Activated CD4-positive, alpha-beta T cell treated with anti-CD3 and anti-CD28 coated beads, Interleukin-2, amount 10 ng/mL, durations not matched to agents 7 days and 5 days (primary cell): ENCODE data around the gene TAX1BP3. TPM values are rescaled to one million over a fixed set of nuclear protein-coding genes. Genes with fewer than 3 reads are reported as not detected.

Source experiments
- CTCF ChIA-PET: fragments of 350-600 bp; sonication (Branson Sonifier 250); formaldehyde crosslinking; loops from one replicate; lab custom pipeline; 2021; ENCODE audit warnings: antibody characterized with exemption; lab: Charles Lee
- POLR2A ChIA-PET: fragments of 350-600 bp; sonication (Branson Sonifier 250); formaldehyde crosslinking; loops from one replicate; lab custom pipeline; 2021; ENCODE audit warnings: antibody characterized with exemption; lab: Charles Lee
- DNase-seq: peaks from one replicate; pipeline ENCODE4 v3.0.0-alpha.2; 2020
- H3K27ac Mint-ChIP-seq: one replicate; pipeline ENCODE4 v1.8.0; 2021; ENCODE audit warnings: mild to moderate bottlenecking, moderate library complexity, mixed read lengths
- H3K27me3 Mint-ChIP-seq: one replicate; pipeline ENCODE4 v1.8.0; 2021; ENCODE audit warnings: mixed read lengths
- H3K36me3 Mint-ChIP-seq: one replicate; pipeline ENCODE4 v1.8.0; 2021; ENCODE audit warnings: low read depth, mixed read lengths
- H3K4me1 Mint-ChIP-seq: one replicate; pipeline ENCODE4 v1.8.0; 2021; ENCODE audit warnings: mixed read lengths
- H3K4me3 Mint-ChIP-seq: one replicate; pipeline ENCODE4 v1.8.0; 2021; ENCODE audit warnings: mild to moderate bottlenecking, moderate library complexity, mixed read lengths
- H3K9me3 Mint-ChIP-seq: one replicate; pipeline ENCODE4 v1.8.0; 2021; ENCODE audit warnings: mixed read lengths
- total RNA-seq, 2 experiments: library from RNA; stranded (reverse); gene quantifications; one replicate each; pipeline ENCODE4 v1.2.3, GENCODE V29; 2021

TAX1BP3 gene
- total RNA-seq, 2 experiments from 2014 or later: 17.4 to 18.4 TPM

GRCh38 chr17:3635474-3636153, 32.8 kb downstream of the TAX1BP3 start:
- peak; percentile 20 for DNase-seq
- ChIA-PET CTCF (interaction anchor here (0.7 to 1.4 kb wide), 7 partner anchors 11 to 211 kb away, joined by 3 to 9 read pairs (median 4); no protein-coding TSS in a partner anchor), POLR2A (interaction anchor here (0.5 kb wide), 1 partner anchor 77 kb away, joined by 3 read pairs; no protein-coding TSS in a partner anchor)
- no peaks in the 10 kb centered on the region for H3K27me3 Mint-ChIP-seq
- peaks cover 7% of the 10 kb centered on the region for H3K36me3 Mint-ChIP-seq
- H3K27ac Mint-ChIP-seq: peak overlapping the region; percentile 79
- peaks cover 47% of the 10 kb centered on the region for H3K4me1 Mint-ChIP-seq
- no peaks in the 10 kb centered on the region for H3K9me3 Mint-ChIP-seq
- H3K4me3 Mint-ChIP-seq: peak overlapping the region; percentile 89

GRCh38 chr17:3632287-3632686, 36.1 kb downstream of the TAX1BP3 start:
- POLR2A ChIA-PET: no interaction called here
- no peaks in the 10 kb centered on the region for H3K27me3 Mint-ChIP-seq
- H3K9me3 Mint-ChIP-seq: no peaks in the 10 kb centered on the region
- no peak overlapping the region for H3K27ac Mint-ChIP-seq
- H3K36me3 Mint-ChIP-seq: peaks cover 11% of the 10 kb centered on the region
- no peak for DNase-seq
- H3K4me1 Mint-ChIP-seq: peaks cover 19% of the 10 kb centered on the region
- H3K4me3 Mint-ChIP-seq: no peak overlapping the region
- CTCF ChIA-PET: interaction anchor here (0.6 to 0.9 kb wide), 2 partner anchors 13 to 182 kb away, joined by 3 to 4 read pairs; no protein-coding TSS in a partner anchor

DNA sequence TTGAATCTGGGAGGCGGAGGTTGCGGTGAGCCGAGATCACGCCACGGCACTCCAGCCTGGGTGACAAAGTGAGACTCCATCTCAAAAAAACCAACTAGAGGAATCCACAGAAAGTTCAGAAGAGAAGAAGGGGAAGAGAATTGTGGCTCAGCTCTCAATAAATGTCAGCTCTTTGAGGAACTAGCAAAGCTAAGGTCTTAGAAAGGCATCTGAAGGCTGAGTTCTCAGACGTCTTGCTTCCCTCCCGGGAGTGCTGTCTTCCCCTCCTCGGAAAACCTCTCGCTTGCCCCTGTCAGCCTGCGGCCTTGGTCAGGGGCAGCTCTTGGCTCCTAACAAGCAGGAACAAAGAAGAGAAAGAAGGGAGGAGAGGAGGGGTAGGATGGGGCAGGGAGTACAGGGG, 37.6 kb downstream of the TAX1BP3 start:
- H3K27ac Mint-ChIP-seq: no peak overlapping the region

DNA sequence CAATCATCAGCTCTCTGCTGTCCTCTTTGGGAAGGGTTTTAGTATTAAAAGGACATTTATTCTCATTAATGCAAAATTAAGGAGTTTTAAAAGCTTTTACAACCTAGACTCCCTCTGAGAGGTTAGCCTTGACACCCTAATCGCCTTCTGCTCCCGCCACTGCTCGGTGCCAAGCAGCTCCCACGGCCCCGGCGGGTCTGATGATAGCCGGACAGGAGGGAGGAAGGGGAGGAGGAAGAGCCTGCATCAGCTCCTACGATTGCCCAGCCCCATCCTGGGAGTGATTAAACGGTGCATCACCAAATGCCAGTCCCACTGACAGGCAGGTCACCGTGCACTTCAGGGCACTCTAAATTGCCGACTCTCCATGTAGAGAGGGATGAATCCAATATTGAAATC, 40.6 kb downstream of the TAX1BP3 start:
- Mint-ChIP-seq H3K4me1 (no peaks in the 10 kb centered on the region), H3K4me3 (no peak overlapping the region), H3K9me3 (no peaks in the 10 kb centered on the region), H3K36me3 (peaks cover 26% of the 10 kb centered on the region), H3K27me3 (no peaks in the 10 kb centered on the region), H3K27ac (no peak overlapping the region)
- CTCF ChIA-PET: interaction anchor here (0.9 kb wide), 1 partner anchor 10 kb away, joined by 3 read pairs; no protein-coding TSS in a partner anchor
- POLR2A ChIA-PET: no interaction called here
- no peak for DNase-seq

More for the DNA sequence above, 37.6 kb downstream of the TAX1BP3 start:
- H3K4me1 Mint-ChIP-seq: peaks cover 15% of the 10 kb centered on the region
- DNase-seq: no peak
- no peaks in the 10 kb centered on the region for H3K9me3 Mint-ChIP-seq
- peaks cover 19% of the 10 kb centered on the region for H3K36me3 Mint-ChIP-seq
- no peaks in the 10 kb centered on the region for H3K27me3 Mint-ChIP-seq
- ChIA-PET CTCF (no interaction called here), POLR2A (interaction anchor here (0.6 kb wide), 1 partner anchor 1240 kb away, joined by 3 read pairs; no protein-coding TSS in a partner anchor)
- no peak overlapping the region for H3K4me3 Mint-ChIP-seq

GRCh38 chr17:3626831-3627768, 41.3 kb downstream of the TAX1BP3 start:
- Mint-ChIP-seq H3K27me3 (no peaks in the 10 kb centered on the region), H3K4me3 (no peak overlapping the region), H3K36me3 (peaks cover 26% of the 10 kb centered on the region), H3K27ac (no peak overlapping the region), H3K9me3 (no peaks in the 10 kb centered on the region), H3K4me1 (no peaks in the 10 kb centered on the region)
- DNase-seq: no peak
- CTCF ChIA-PET: interaction anchor here (0.7 to 1.2 kb wide), 2 partner anchors 73 to 219 kb away, joined by 3 read pairs; partner anchors contain the start of gene NCBP3
- POLR2A ChIA-PET: interaction anchor here (0.7 kb wide), 1 partner anchor 939 kb away, joined by 4 read pairs; no protein-coding TSS in a partner anchor

DNA sequence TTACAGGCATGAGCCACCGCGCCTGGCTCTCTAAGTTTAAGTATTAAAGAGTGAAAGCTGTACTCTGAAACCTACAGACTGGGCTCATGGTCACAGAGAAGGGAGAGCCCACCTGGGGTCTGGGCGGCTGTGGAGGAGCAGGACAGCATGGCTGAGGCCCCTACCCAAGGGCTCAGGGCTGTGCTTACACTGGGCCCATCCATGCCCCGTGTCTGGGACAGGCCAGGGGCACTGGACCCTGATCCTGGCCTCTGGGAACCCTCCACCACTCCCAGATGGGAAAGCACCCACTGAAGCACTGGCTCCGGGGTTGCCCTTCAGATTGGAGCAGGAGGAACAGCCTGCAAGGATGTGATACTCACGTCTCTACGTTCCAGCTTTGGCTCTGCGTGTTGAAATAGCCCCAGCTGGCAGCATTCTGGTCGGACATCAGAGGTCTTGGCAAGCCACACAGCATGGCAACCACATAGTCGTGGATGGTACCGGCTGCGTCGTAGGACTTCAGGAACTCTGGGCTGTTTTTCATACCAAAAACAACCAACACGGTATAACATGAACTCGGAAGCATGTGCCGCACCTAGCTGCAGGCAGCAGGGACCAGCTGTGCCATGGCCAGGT, 45.3 kb downstream of the TAX1BP3 start:
- ChIA-PET CTCF (interaction anchor here (0.6 to 1.2 kb wide), 2 partner anchors 13 to 1604 kb away, joined by 4 read pairs; partner anchors contain the start of genes CTNS and SHPK), POLR2A (no interaction called here)
- Mint-ChIP-seq H3K4me3 (no peak overlapping the region), H3K27me3 (no peaks in the 10 kb centered on the region), H3K9me3 (peaks cover 2% of the 10 kb centered on the region), H3K36me3 (peaks cover 41% of the 10 kb centered on the region), H3K4me1 (no peaks in the 10 kb centered on the region), H3K27ac (no peak overlapping the region)
- DNase-seq: no peak

GRCh38 chr17:3621146-3621720, 47.1 kb downstream of the TAX1BP3 start:
- Mint-ChIP-seq H3K4me3 (no peak overlapping the region), H3K27me3 (no peaks in the 10 kb centered on the region), H3K9me3 (peaks cover 10% of the 10 kb centered on the region), H3K36me3 (peaks cover 49% of the 10 kb centered on the region), H3K27ac (no peak overlapping the region), H3K4me1 (no peaks in the 10 kb centered on the region)
- ChIA-PET POLR2A (no interaction called here), CTCF (interaction anchor here (1.1 kb wide), 1 partner anchor 17 kb away, joined by 3 read pairs; no protein-coding TSS in a partner anchor)
- DNase-seq: no peak

DNA sequence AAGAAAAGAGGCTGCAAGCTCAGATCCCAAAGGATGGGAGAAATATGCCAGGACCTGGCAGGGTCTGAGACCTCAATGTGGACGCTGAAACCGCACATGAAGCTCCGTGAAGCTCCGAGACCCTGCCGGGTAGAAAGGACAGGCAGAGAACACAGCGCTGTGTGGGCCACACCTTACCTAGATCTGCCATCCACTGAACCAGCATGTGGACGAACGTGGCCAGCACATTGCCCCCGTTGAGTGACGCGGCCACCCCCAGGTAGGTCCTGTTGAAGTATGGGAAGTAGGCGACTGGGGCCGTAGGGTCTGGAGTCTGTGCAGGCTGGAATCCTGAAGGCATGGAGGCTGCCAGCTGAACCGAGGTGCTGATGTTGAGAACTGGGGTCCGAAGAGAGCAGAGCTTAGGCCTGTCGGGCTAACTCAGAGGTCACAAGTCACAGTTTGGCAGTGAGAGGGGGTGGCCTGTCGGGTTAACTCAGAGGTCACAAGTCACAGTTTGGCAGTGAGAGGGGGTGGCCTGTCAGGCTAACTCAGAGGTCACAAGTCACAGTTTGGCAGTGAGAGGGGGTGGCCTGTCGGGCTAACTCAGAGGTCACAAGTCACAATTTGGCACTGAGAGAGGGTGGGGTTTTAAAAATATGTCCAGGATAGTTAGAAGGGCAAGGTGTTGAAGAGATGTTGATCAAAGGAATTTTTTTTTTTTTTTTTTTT, 53.1 kb downstream of the TAX1BP3 start:
- ChIA-PET CTCF (no interaction called here), POLR2A (no interaction called here)
- no peak overlapping the region for H3K4me3 Mint-ChIP-seq
- no peaks in the 10 kb centered on the region for H3K4me1 Mint-ChIP-seq
- H3K27me3 Mint-ChIP-seq: no peaks in the 10 kb centered on the region
- no peak overlapping the region for H3K27ac Mint-ChIP-seq
- DNase-seq: no peak
- peaks cover 10% of the 10 kb centered on the region for H3K9me3 Mint-ChIP-seq
- peaks cover 49% of the 10 kb centered on the region for H3K36me3 Mint-ChIP-seq

DNA sequence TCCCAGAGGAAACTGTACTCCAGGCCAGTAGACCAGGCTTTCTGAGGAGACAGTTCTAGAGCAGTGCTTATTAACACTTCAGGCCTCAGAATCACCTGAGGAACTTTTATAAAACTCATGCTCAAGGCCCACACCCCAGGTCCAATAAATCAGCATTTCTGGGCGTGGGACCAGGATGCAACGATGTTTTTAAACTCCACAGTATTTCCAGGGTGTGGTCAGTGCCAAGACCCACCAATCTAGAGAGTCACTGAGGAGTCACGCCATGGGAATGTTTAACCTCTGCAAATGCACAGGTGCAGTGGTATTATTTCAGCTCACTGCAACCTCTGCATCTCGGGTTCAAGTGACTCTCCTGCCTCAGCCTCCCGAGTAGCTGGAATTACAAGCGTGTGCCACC, 55.3 kb downstream of the TAX1BP3 start:
- no peak for DNase-seq
- no peaks in the 10 kb centered on the region for H3K4me1 Mint-ChIP-seq
- H3K4me3 Mint-ChIP-seq: no peak overlapping the region
- ChIA-PET POLR2A (no interaction called here), CTCF (interaction anchor here (0.7 to 1.3 kb wide), 2 partner anchors 11 to 17 kb away, joined by 4 read pairs; no protein-coding TSS in a partner anchor)
- no peak overlapping the region for H3K27ac Mint-ChIP-seq
- peaks cover 9% of the 10 kb centered on the region for H3K9me3 Mint-ChIP-seq
- peaks cover 41% of the 10 kb centered on the region for H3K36me3 Mint-ChIP-seq
- H3K27me3 Mint-ChIP-seq: no peaks in the 10 kb centered on the region
